CMK (cell line): ENCODE measurements around the gene TPSG1.

ENCODE experiments used
- DNase-seq: peaks from one replicate; pipeline ENCODE4 v3.0.0-alpha.2; 2010; ENCODE audit warnings: low read depth

The TPSG1 gene

GRCh38 chr16:1176280-1176897 is 48.7 kb downstream of the TPSG1 start:
- DNase-seq = no peak

- no peak for DNase-seq
Measured at GRCh38 chr16:1175566-1176279, 49.3 kb downstream of the TPSG1 start.

- no peak for DNase-seq
Measured at GRCh38 chr16:1174477-1175357, 50.4 kb downstream of the TPSG1 start.

- no peak for DNase-seq
Measured at GRCh38 chr16:1173788-1174451, 51.1 kb downstream of the TPSG1 start.

GRCh38 chr16:1172651-1173050 is 52.4 kb downstream of the TPSG1 start:
- DNase-seq = no peak

- no peak for DNase-seq
Measured at GRCh38 chr16:1171854-1172428, 53.1 kb downstream of the TPSG1 start.
